Measurements from ENCODE around the gene MEF2B.

Gene MEF2B

GRCh38 chr19:19096641-19097627 lies 73.1 kb downstream of the MEF2B start:
- DNase-seq, result no peak

GRCh38 chr19:19095691-19096090 lies 74.4 kb downstream of the MEF2B start:
- no peak for DNase-seq

Measured in NCI-H2081 treated with DMSO at 0.1 percent for 48 hours (cell line).